ENCODE measurements around the gene AMMECR1.

DNA sequence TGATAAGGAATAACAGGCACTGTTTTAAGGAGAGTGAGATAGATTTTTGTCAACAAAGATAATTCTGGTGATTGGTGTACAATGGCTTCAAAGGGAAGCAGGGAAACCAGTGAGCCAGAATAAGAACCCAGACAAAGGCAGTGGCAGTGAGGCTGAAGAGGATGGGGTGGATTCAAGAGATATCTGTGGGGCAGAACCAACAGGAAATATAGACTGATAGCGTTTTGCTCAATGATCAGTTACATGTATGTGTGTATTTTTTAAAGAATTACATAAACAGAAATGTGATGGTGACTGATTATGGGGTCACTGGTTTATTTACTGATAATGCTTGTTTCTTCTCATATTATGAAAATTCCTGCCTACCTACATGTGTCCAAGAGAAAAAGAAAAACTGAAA is 66.4 kb downstream of the AMMECR1 start:
- TF ChIP-seq, protein P1, sequence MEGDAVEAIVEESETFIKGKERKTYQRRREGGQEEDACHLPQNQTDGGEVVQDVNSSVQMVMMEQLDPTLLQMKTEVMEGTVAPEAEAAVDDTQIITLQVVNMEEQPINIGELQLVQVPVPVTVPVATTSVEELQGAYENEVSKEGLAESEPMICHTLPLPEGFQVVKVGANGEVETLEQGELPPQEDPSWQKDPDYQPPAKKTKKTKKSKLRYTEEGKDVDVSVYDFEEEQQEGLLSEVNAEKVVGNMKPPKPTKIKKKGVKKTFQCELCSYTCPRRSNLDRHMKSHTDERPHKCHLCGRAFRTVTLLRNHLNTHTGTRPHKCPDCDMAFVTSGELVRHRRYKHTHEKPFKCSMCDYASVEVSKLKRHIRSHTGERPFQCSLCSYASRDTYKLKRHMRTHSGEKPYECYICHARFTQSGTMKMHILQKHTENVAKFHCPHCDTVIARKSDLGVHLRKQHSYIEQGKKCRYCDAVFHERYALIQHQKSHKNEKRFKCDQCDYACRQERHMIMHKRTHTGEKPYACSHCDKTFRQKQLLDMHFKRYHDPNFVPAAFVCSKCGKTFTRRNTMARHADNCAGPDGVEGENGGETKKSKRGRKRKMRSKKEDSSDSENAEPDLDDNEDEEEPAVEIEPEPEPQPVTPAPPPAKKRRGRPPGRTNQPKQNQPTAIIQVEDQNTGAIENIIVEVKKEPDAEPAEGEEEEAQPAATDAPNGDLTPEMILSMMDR (IDR thresholded peaks at IDR 0.05), result no peak
- no peak for TF ChIP-seq POLR2AphosphoS5 (IDR thresholded peaks at IDR 0.05)
- no peak for TF ChIP-seq POLR2A (IDR thresholded peaks at IDR 0.05; ENCODE audit: low read depth)
- TF ChIP-seq EP300 (IDR thresholded peaks at IDR 0.05), result no peak
